Activated T-cell treated with anti-CD3 and anti-CD28 coated beads for 1 hour (primary cell): ENCODE measurements around the gene NHS.

Experiments used
- DNase-seq: peaks from one replicate; pipeline ENCODE4 v3.0.0-alpha.2; 2020; ENCODE audit warnings: low read depth

Gene NHS

DNA sequence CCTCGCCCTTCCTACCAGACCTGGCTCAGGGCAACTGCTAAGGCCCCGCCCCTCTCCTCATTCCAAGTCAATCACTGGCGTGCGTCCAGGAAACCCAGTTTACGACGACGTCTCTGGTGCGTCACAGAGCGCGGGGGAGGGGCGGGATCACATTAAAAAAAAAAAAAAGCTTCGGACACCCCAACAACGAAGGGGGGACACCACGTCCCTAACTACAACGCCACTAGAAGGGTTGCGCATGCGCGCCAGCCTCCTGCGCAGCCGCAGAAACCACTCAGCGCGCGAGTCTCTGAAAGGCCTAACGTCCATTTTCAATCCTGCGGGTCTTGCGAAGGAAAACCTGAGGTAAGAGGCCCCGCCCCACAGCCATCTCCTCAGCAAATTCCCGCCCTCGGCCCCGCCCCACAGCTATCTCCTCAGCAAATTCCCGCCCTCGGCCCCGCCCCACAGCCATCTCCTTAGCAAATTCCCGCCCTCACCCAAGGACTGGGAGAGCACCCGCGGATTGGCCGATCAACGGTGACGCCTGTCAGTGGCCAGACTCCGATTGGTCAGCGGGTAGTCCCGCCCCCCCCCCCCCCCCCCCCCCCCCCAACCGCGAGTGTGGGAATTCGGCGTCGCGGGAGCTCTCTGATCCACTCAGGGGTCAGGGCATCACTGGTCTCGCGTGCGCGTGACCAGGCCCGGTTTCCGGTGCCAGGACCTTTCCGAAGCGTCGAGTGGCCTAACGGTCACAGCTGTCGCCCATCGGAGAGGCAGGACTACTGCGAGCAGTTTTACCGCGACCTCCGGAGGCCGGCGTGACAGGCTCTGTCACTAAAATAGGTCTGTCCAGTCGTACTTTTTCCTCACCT is 362.1 kb downstream of the NHS start, which contains the start of gene SCML1:
Gene SCML1 (plus strand): TSS at position 638 of the 854 bp plus-strand sequence. CDS start 6,694 bp downstream, outside the sequence.
- peak; percentile 79 for DNase-seq

- DNase-seq = peak; percentile 12
These were observed 362.6 kb downstream of the NHS start for GRCh38 chrX:17737710-17737985.

GRCh38 chrX:17737986-17738713 is 363.1 kb downstream of the NHS start:
- peak; percentile 7 for DNase-seq

DNA sequence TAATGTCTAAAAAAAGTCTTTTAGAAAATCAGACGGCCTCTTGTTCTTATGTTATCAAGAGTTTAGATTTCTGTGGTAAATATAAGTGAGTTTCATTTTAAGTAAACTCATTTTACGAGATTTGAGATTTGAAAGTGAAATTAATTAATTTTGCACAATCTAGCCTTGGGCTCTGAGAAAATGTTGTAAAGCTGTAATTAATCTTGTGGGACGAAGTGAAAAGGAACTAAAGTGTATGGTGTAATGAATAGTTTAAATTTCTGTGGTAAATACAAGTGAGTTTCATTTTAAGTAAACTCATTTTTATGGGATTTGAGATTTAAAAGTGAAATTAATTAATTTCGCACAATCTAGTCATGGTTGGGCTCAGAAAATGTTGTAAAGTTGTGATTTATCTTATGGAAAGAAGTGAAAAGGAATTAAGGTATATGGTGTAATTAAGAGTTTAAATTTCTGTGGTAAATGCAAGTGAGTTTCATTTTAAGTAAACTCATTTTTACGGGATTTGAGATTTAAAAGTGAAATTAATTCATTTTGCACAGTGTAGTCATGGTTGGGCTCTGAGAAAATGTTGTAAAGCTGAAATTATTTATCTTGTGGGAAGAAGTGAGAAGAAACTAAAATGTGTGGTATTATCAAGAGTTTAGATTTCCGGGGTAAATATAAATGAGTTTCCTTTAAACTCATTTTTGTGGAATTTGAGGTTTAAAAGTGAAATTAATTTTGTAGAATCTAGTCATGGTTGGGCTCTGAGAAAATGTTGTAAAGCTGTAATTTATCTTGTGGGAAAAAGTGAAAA is 363.9 kb downstream of the NHS start:
- DNase-seq = no peak

GRCh38 chrX:17740137-17741122 is 365.4 kb downstream of the NHS start:
- DNase-seq = no peak

- no peak for DNase-seq
These were observed 366.1 kb downstream of the NHS start for GRCh38 chrX:17741123-17741511.

- no peak for DNase-seq
These were observed 368.9 kb downstream of the NHS start for GRCh38 chrX:17743913-17744312.

- no peak for DNase-seq
These were observed 370.0 kb downstream of the NHS start for GRCh38 chrX:17744896-17745523.

- no peak for DNase-seq
These were observed 372.7 kb downstream of the NHS start for GRCh38 chrX:17747692-17748091.

DNA sequence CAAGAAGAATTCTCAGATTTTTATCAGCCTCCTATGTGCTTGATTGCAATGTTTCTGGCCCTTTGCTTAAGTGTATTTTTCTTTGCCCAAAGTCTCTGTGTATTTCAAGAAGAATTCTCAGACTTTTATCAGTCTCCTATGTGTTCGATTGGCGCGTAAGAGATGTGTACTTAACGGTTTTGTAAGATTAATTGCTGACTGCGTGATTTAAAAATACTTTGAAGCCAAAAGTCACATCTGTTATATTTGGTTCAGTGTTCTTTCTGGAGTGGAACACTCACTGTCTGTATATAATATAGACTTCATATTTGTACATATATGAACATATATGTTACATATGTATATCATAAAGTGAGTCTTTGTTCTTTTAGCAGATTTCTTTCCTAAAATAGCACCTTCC is 373.7 kb downstream of the NHS start:
- no peak for DNase-seq

GRCh38 chrX:17750436-17750835 is 375.4 kb downstream of the NHS start:
- DNase-seq = no peak

GRCh38 chrX:17758382-17758781 is 383.4 kb downstream of the NHS start:
- DNase-seq = no peak

DNA sequence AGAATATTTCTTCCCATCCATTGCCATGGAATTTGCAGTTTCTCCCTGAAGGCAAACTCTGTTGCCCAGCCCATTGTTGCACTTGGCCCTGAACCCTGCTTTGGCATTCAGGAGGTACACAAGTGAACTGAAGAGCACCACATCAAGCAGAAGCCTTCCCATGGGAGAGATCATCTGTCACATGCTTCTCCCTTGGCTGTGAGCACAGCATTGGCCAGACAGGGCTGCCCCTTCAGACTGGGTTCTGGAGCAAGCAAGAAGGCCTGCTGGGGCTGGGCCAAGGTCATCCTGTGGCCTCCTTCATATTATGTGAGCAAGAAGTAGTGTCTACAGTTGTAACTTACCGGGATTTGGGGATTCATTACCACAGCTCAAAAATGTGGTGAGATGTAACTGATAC is 385.0 kb downstream of the NHS start:
- no peak for DNase-seq

GRCh38 chrX:17767734-17768133 is 392.7 kb downstream of the NHS start:
- no peak for DNase-seq

DNA sequence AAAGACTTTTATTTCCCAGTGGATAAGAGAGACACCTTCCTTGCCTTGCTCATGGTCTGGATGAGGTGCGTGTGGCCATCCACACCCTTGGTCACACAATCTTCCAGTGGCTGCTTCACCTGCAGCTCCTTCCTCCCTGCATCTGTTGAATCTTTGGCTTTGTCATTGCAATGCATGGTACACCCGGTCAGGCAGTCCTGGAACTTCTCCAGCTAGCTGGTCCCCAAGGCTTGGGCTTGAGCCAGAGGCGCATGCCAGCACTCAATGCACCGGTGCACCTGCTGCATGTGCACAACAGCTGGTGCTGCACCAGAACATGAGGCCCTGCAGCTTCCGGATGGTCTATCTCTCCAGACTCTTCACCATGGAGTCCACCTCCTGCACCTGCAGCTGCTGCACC is 394.0 kb downstream of the NHS start:
- no peak for DNase-seq

GRCh38 chrX:17769701-17770269 is 394.8 kb downstream of the NHS start:
- DNase-seq = no peak

- DNase-seq = no peak
These were observed 398.3 kb downstream of the NHS start for GRCh38 chrX:17773221-17773876.

DNA sequence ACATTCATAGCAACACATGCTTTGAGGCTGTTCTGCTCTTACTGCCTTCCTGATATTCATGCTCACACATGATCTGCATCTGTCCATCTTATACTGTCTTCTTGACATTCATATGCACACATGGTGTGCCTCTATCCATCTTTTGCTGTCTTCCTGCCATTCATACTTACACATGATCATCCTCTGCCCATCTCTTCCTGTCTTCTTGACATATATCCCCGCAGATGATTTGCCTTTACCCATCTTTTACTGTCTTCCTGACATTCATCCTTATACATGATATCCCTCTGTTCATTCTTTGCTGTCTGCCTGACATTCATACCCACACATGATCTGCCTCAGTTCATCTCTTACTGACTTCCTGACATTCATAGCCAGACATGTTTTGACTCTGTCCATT is 399.1 kb downstream of the NHS start:
- no peak for DNase-seq

- no peak for DNase-seq
These were observed 404.0 kb downstream of the NHS start for GRCh38 chrX:17778997-17779396.

DNA sequence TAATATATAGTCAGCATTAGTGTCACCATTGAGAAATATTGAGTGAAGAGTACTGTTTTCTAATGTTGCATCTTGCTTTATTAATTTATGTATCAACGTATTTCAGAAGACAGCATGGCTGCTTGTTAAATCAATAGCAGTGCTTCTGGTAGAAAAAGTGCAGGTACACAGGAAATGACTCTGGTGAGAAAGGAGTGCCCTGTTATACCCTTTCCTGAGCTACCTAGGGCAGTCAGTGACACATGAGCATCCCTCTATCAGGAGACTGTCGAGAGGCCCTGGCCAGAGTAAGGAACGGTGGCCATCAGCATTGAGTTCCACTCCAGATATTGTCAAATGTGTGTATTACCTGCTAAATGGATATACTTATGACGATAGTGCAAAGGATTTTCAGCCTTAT is 404.4 kb downstream of the NHS start:
- DNase-seq = no peak
